B cell (primary cell): Measurements from ENCODE around the gene POSTN.

ENCODE experiments used
- CTCF ChIP-seq: fragments of 200-600 bp; IDR thresholded peaks from one replicate; pipeline ENCODE4 v1.8.0; 2022; ENCODE audit warnings: antibody characterized with exemption, mild to moderate bottlenecking
- EZH2 ChIP-seq: IDR thresholded peaks from 2 replicates; pipeline ENCODE4 v1.6.1; 2012; ENCODE audit warnings: borderline replicate concordance, low read depth, mild to moderate bottlenecking, moderate library complexity, low read length; ENCODE audit not compliant: insufficient read depth, poor library complexity, severe bottlenecking

DNA sequence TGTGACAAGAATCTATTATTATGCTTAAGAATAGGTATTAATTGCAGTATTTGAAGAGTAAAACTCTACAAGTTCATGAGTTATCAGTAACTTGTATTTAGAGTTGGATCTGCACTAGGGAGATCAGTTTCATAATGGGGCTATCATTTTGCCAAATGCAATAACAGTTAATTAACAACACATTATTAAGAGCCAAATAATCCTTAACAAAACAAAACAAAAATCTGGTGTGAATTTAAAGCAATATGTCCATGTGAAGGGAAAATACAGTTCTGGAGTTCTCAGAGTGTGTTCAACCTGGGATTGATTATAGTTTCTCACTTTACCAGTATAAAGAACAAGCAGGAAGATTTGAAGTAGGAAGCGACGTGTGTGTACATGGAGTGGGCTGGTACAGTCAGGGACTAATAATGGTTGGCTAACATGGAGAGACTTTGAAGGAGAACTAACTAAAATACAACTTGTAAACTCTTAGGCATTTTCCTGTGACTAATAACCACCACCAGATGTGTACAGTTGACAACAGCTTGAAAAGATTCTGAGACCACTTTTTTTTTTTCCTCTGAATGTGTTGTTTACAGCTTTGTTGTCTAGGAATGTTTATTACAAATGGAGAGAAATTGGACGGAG, 58.5 kb downstream of the POSTN start:
- TF ChIP-seq CTCF: no peak
- no peak for TF ChIP-seq EZH2
